WERI-Rb-1 (cell line): Measurements from ENCODE around the gene MYMX.

Source experiments
- DNase-seq: peaks from one replicate; pipeline ENCODE4 v3.0.0-alpha.2; 2020
- H3K27ac ChIP-seq: fragments of 250-450 bp; sonication (Bioruptor Pico); 2 replicates; pipeline ENCODE4 v1.5.1; 2020; ENCODE audit warnings: mild to moderate bottlenecking, moderate library complexity
- H3K27me3 ChIP-seq: fragments of 250-450 bp; sonication (Bioruptor Pico); 2 replicates; pipeline ENCODE4 v1.5.1; 2021; ENCODE audit warnings: mild to moderate bottlenecking, low read depth, moderate library complexity; ENCODE audit not compliant: insufficient read depth, severe bottlenecking
- H3K36me3 ChIP-seq: fragments of 250-450 bp; sonication (Bioruptor Pico); 2 replicates; pipeline ENCODE4 v1.5.1; 2020; ENCODE audit warnings: mild to moderate bottlenecking, moderate library complexity
- H3K4me3 ChIP-seq: 2 replicates; pipeline ENCODE4 v1.5.1; 2011; ENCODE audit warnings: low read depth, mild to moderate bottlenecking, control low read depth, low read length
- H3K9me3 ChIP-seq: fragments of 250-450 bp; sonication (Bioruptor Pico); 2 replicates; pipeline ENCODE4 v1.5.1; 2021; ENCODE audit warnings: mild to moderate bottlenecking, moderate library complexity; ENCODE audit not compliant: severe bottlenecking
- CTCF ChIP-seq: IDR thresholded peaks from 2 replicates; pipeline ENCODE4 v1.5.1; 2011; ENCODE audit warnings: low read depth, mild to moderate bottlenecking, control low read depth, inconsistent platforms, low read length

MYMX gene

GRCh38 chr6:44251576-44252524, 35.1 kb downstream of the MYMX start:
- H3K4me3 ChIP-seq: no peak overlapping the region
- no peak for TF ChIP-seq CTCF
- no peaks in the 10 kb centered on the region for H3K27me3 ChIP-seq
- H3K9me3 ChIP-seq: no peaks in the 10 kb centered on the region
- no peak overlapping the region for H3K27ac ChIP-seq
- H3K36me3 ChIP-seq: peaks cover 92% of the 10 kb centered on the region
- no peak for DNase-seq

- H3K27ac ChIP-seq: no peak overlapping the region
- peak; percentile 82 for TF ChIP-seq CTCF
- H3K9me3 ChIP-seq: no peaks in the 10 kb centered on the region
- H3K36me3 ChIP-seq: peaks cover 84% of the 10 kb centered on the region
- DNase-seq: peak; percentile 91
- no peaks in the 10 kb centered on the region for H3K27me3 ChIP-seq
- H3K4me3 ChIP-seq: no peak overlapping the region
Observed at GRCh38 chr6:44253307-44254101, 36.8 kb downstream of the MYMX start.

GRCh38 chr6:44254191-44255104, 37.7 kb downstream of the MYMX start:
- Histone ChIP-seq H3K9me3 (no peaks in the 10 kb centered on the region), H3K27ac (no peak overlapping the region), H3K36me3 (peaks cover 78% of the 10 kb centered on the region), H3K27me3 (no peaks in the 10 kb centered on the region), H3K4me3 (no peak overlapping the region)
- DNase-seq: peak; percentile 35
- TF ChIP-seq CTCF: no peak

GRCh38 chr6:44255105-44255808, 38.5 kb downstream of the MYMX start:
- Histone ChIP-seq H3K4me3 (no peak overlapping the region), H3K27ac (peak overlapping the region; percentile 87; the same call in 1 of the 2 replicates), H3K36me3 (peaks cover 77% of the 10 kb centered on the region), H3K27me3 (no peaks in the 10 kb centered on the region), H3K9me3 (no peaks in the 10 kb centered on the region)
- TF ChIP-seq CTCF: no peak
- DNase-seq: peak; percentile 36
